ENCODE measurements around the gene SYMPK.
A peak's percentile ranks its signal among the peaks of the same experiment; 100 is the strongest.

The SYMPK gene

GRCh38 chr19:45782162-45782691, 80.7 kb downstream of the SYMPK start, which contains the start of gene DMPK:
Gene DMPK (minus strand): TSS chr19:45782490. CDS start chr19:45782352, 138 bp downstream.
- no peak for TF ChIP-seq ZNF114 (tag by site-specific recombination; IDR thresholded peaks at IDR 0.05)
- no peak for TF ChIP-seq ZNF639 (tag by site-specific recombination; IDR thresholded peaks at IDR 0.05)
- no peak for TF ChIP-seq EGR2 (tag by site-specific recombination; IDR thresholded peaks at IDR 0.05; ENCODE audit: low read depth)
- TF ChIP-seq ZBTB21 (tag by site-specific recombination; IDR thresholded peaks at IDR 0.05), result no peak
- TF ChIP-seq ZNF558 (tag by site-specific recombination; IDR thresholded peaks at IDR 0.05), result no peak
- TF ChIP-seq ZNF280C (tag by site-specific recombination; IDR thresholded peaks at IDR 0.05), result no peak
- no peak for TF ChIP-seq ZNF548 (tag by site-specific recombination; IDR thresholded peaks at IDR 0.05)
- TF ChIP-seq ZNF544 (tag by site-specific recombination; IDR thresholded peaks at IDR 0.05), result no peak
- no peak for TF ChIP-seq OSR2 (tag by site-specific recombination; IDR thresholded peaks at IDR 0.05)
- TF ChIP-seq ZNF239 (tag by site-specific recombination; IDR thresholded peaks at IDR 0.05), result no peak
- no peak within 1 kb of the TSS for H3K4me3 ChIP-seq (ENCODE audit: low read depth, low read length)
- no peaks in the 10 kb centered on the region for H3K9me3 ChIP-seq (ENCODE audit: control insufficient read depth, insufficient read depth, low read depth, low read length)
- H3K36me3 ChIP-seq (ENCODE audit: control insufficient read depth in 2 of 2, insufficient read depth in 1 of 2, low read length in 2 of 2), result peaks cover 10 to 49% of the 10 kb centered on the region in 2 experiments; a peak in 2 of 3 replicates
- H3K4me1 ChIP-seq (ENCODE audit: control insufficient read depth, insufficient read depth, low read length), result peaks cover 9% of the 10 kb centered on the region; the same call in 1 of the 2 replicates
- H3K27ac ChIP-seq (ENCODE audit: extremely low read depth, low read depth, low read length), result peak within 1 kb of the TSS; percentile 37; the same call in 1 of the 2 replicates
- ChIA-PET POLR2A (interaction anchor here (0.6 to 5.8 kb wide), 10 partner anchors 10 to 1462 kb away, joined by 3 to 78 read pairs (median 5); partner anchors contain the start of genes DMWD, QPCTL, SIX5 and SNRPD2), CTCF (interaction anchor here (0.7 to 3.3 kb wide), 4 partner anchors 11 to 35 kb away, joined by 3 to 22 read pairs (median 6); partner anchors contain the start of genes DMWD and SIX5)

- Histone ChIP-seq H3K4me1 (ENCODE audit: control insufficient read depth, insufficient read depth, low read length) (peaks cover 9% of the 10 kb centered on the region; the same call in 1 of the 2 replicates), H3K9me3 (ENCODE audit: control insufficient read depth, insufficient read depth, low read depth, low read length) (no peaks in the 10 kb centered on the region), H3K4me3 (ENCODE audit: low read depth, low read length) (no peak overlapping the region), H3K36me3 (ENCODE audit: control insufficient read depth in 2 of 2, insufficient read depth in 1 of 2, low read length in 2 of 2) (peaks cover 8 to 49% of the 10 kb centered on the region in 2 experiments; a peak in 2 of 3 replicates), H3K27ac (ENCODE audit: extremely low read depth, low read depth, low read length) (no peak overlapping the region)
- ChIA-PET CTCF (interaction anchor here (0.8 to 3.3 kb wide), 4 partner anchors 11 to 756 kb away, joined by 3 to 22 read pairs (median 6); partner anchors contain the start of gene SIX5), POLR2A (interaction anchor here (0.6 to 5.8 kb wide), 5 partner anchors 10 to 89 kb away, joined by 3 to 78 read pairs (median 4); partner anchors contain the start of genes DMWD, QPCTL, SIX5 and SNRPD2)
- TF ChIP-seq KLF10 (tag by site-specific recombination; IDR thresholded peaks at IDR 0.05) (no peak), SCRT2 (tag by site-specific recombination; IDR thresholded peaks at IDR 0.05) (peak; percentile 92), ZIC2 (tag by site-specific recombination; IDR thresholded peaks at IDR 0.05) (peak; percentile 85), HIC1 (tag by site-specific recombination; IDR thresholded peaks at IDR 0.05) (peak; percentile 25; the same call in 1 of the 2 replicates), SCRT1 (tag by site-specific recombination; IDR thresholded peaks at IDR 0.05; ENCODE audit: borderline replicate concordance) (peak; percentile 44)
These were observed 81.5 kb downstream of the SYMPK start for GRCh38 chr19:45781214-45782161.

Measured in HEK293 (cell line).